IMR-90 (cell line): ENCODE measurements around the gene ENDOD1. TPM values are rescaled to one million over a fixed set of nuclear protein-coding genes. Genes with fewer than 3 reads are reported as not detected.

Experiments used
- ATAC-seq: fragments of 200-7000 bp; cut with Tn5 transposase; 2 replicates; pipeline ENCODE4 v1.9.1; 2020; ENCODE audit warnings: low read depth, mild to moderate bottlenecking, moderate library complexity
- BruUV-seq: library from RNA; stranded (reverse); fragments of 400-500 nt; replicated peaks from 2 replicates; lab custom pipeline; 2021; lab: Mats Ljungman, UMichigan
- CTCF ChIA-PET: fragments of 300-600 bp; formaldehyde crosslinking; extraction: SDS; loops from one replicate; lab custom pipeline; 2021; ENCODE audit warnings: antibody characterized with exemption; lab: Yijun Ruan, JAX
- POLR2A ChIA-PET: fragments of 300-600 bp; sonication (Branson Sonifier 250); formaldehyde crosslinking; loops from one replicate; lab custom pipeline; 2022; ENCODE audit warnings: antibody characterized with exemption; ENCODE audit not compliant: unreplicated experiment; lab: Charles Lee
- DNase-seq: peaks from one replicate; pipeline ENCODE4 v3.0.0; 2013
- H2AFZ ChIP-seq: replicated peaks from 2 replicates; pipeline ENCODE3; 2013; ENCODE audit warnings: low read length, mild to moderate bottlenecking; ENCODE audit not compliant: poor library complexity
- H2AK5ac ChIP-seq: 2 replicates; pipeline ENCODE4 v1.6.1; 2013; ENCODE audit warnings: low read depth, low read length, inconsistent platforms
- H2AK9ac ChIP-seq: replicated peaks from 2 replicates; pipeline ENCODE3; 2013; ENCODE audit warnings: mild to moderate bottlenecking, low read depth, low read length, moderate library complexity; ENCODE audit not compliant: poor library complexity
- H2BK120ac ChIP-seq: 2 replicates; pipeline ENCODE4 v1.6.1; 2013; ENCODE audit warnings: low read depth, low read length, inconsistent platforms
- H2BK15ac ChIP-seq: 3 replicates; pipeline ENCODE4 v1.6.1; 2013; ENCODE audit warnings: low read depth, low read length, inconsistent platforms
- H2BK20ac ChIP-seq: 2 replicates; pipeline ENCODE4 v1.6.1; 2013; ENCODE audit warnings: low read depth, mild to moderate bottlenecking, inconsistent platforms, low read length, moderate library complexity
- H2BK5ac ChIP-seq: 2 replicates; pipeline ENCODE4 v1.6.1; 2013; ENCODE audit warnings: mild to moderate bottlenecking, low read depth, low read length, inconsistent platforms; ENCODE audit not compliant: poor library complexity, severe bottlenecking
- H3K14ac ChIP-seq: replicated peaks from 2 replicates; pipeline ENCODE4 v1.6.1; 2013; ENCODE audit warnings: low read depth, low read length, inconsistent platforms
- H3K18ac ChIP-seq: 2 replicates; pipeline ENCODE4 v1.6.1; 2013; ENCODE audit warnings: low read depth, low read length, control low read depth
- H3K23ac ChIP-seq: 2 replicates; pipeline ENCODE4 v1.6.1; 2013; ENCODE audit warnings: low read depth, low read length, inconsistent platforms
- H3K27ac ChIP-seq: 2 replicates; pipeline ENCODE4 v1.5.1; 2013; ENCODE audit warnings: mild to moderate bottlenecking, control low read depth, low read length; ENCODE audit not compliant: insufficient read depth
- H3K27me3 ChIP-seq: 2 replicates; pipeline ENCODE4 v1.6.1; 2013; ENCODE audit warnings: low read length; ENCODE audit not compliant: control insufficient read depth, insufficient read depth
- H3K36me3 ChIP-seq: 2 replicates; pipeline ENCODE4 v1.6.1; 2013; ENCODE audit warnings: low read length, mixed read lengths; ENCODE audit not compliant: control insufficient read depth, insufficient read depth
- H3K4ac ChIP-seq: 2 replicates; pipeline ENCODE4 v1.6.1; 2013; ENCODE audit warnings: low read depth, low read length, inconsistent platforms
- H3K4me1 ChIP-seq: 2 replicates; pipeline ENCODE4 v1.6.1; 2013; ENCODE audit warnings: low read length, mixed read lengths; ENCODE audit not compliant: control insufficient read depth, insufficient read depth
- H3K4me2 ChIP-seq: 2 replicates; pipeline ENCODE4 v1.6.1; 2013; ENCODE audit warnings: low read depth, mild to moderate bottlenecking, control low read depth, low read length, moderate library complexity
- H3K4me3 ChIP-seq: 2 replicates; pipeline ENCODE4 v1.5.1; 2013; ENCODE audit warnings: low read depth, mild to moderate bottlenecking, control low read depth, low read length, moderate library complexity; ENCODE audit not compliant: insufficient read depth
- H3K56ac ChIP-seq: 2 replicates; pipeline ENCODE4 v1.6.1; 2013; ENCODE audit warnings: low read length, inconsistent platforms; ENCODE audit not compliant: insufficient read depth; ENCODE audit errors: extremely low read depth
- H3K79me1 ChIP-seq, 2 experiments: 2 replicates each; pipeline ENCODE4 v1.6.1; 2013; ENCODE audit warnings: low read length in 2 of 2, inconsistent platforms in 1 of 2, low read depth in 1 of 2
- H3K9ac ChIP-seq: 2 replicates; pipeline ENCODE4 v1.6.1; 2013; ENCODE audit warnings: low read depth, low read length, control low read depth
- H3K9me1 ChIP-seq: 2 replicates; pipeline ENCODE4 v1.6.1; 2013; ENCODE audit warnings: low read length, inconsistent platforms; ENCODE audit not compliant: insufficient read depth
- H3K9me3 ChIP-seq: 2 replicates; pipeline ENCODE4 v1.6.1; 2013; ENCODE audit warnings: low read length; ENCODE audit not compliant: control insufficient read depth, insufficient read depth
- H4K20me1 ChIP-seq: 2 replicates; pipeline ENCODE4 v1.6.1; 2013; ENCODE audit warnings: low read length, inconsistent platforms; ENCODE audit not compliant: insufficient read depth
- H4K5ac ChIP-seq: 2 replicates; pipeline ENCODE4 v1.6.1; 2013; ENCODE audit warnings: mild to moderate bottlenecking, low read depth, low read length, control low read depth
- H4K8ac ChIP-seq, 2 experiments: 2 replicates each; pipeline ENCODE4 v1.6.1; 2013; ENCODE audit warnings: low read depth in 2 of 2, low read length in 2 of 2, control low read depth in 1 of 2, inconsistent platforms in 1 of 2
- H4K91ac ChIP-seq: 2 replicates; pipeline ENCODE4 v1.6.1; 2013; ENCODE audit warnings: low read depth, low read length, inconsistent platforms; ENCODE audit not compliant: insufficient read depth
- BHLHE40 ChIP-seq: fragments of 150-350 bp; IDR thresholded peaks from 2 replicates; pipeline ENCODE4 v1.6.1; 2016; ENCODE audit warnings: mild to moderate bottlenecking, low read depth, low read length
- CEBPB ChIP-seq: IDR thresholded peaks from 2 replicates; pipeline ENCODE4 v1.6.1; 2012; ENCODE audit warnings: low read depth, low read length, improper control_type of control experiment
- CHD1 ChIP-seq: IDR thresholded peaks from 2 replicates; pipeline ENCODE4 v1.6.1; 2012; ENCODE audit warnings: low read depth, low read length, improper control_type of control experiment
- CTCF ChIP-seq: conservative IDR thresholded peaks from 2 replicates; pipeline ENCODE4 v1.5.1; 2012; ENCODE audit warnings: mild to moderate bottlenecking, low read depth, low read length, improper control_type of control experiment
- ELK1 ChIP-seq: fragments of 150-350 bp; IDR thresholded peaks from 2 replicates; pipeline ENCODE4 v1.6.1; 2016; ENCODE audit warnings: low read depth, mild to moderate bottlenecking, low read length, moderate library complexity, borderline replicate concordance
- FOS ChIP-seq: fragments of 150-350 bp; IDR thresholded peaks from 2 replicates; pipeline ENCODE4 v1.6.1; 2016; ENCODE audit warnings: low read depth, low read length
- MAFK ChIP-seq: IDR thresholded peaks from 2 replicates; pipeline ENCODE4 v1.6.1; 2012; ENCODE audit warnings: low read depth, low read length, improper control_type of control experiment
- MAZ ChIP-seq: IDR thresholded peaks from 2 replicates; pipeline ENCODE4 v1.6.1; 2012; ENCODE audit warnings: low read depth, mild to moderate bottlenecking, low read length, improper control_type of control experiment, moderate library complexity, borderline replicate concordance
- MXI1 ChIP-seq: IDR thresholded peaks from 2 replicates; pipeline ENCODE4 v1.6.1; 2012; ENCODE audit warnings: low read depth, mild to moderate bottlenecking, low read length, moderate library complexity, borderline replicate concordance
- NFE2L2 ChIP-seq: fragments of 150-350 bp; IDR thresholded peaks from 2 replicates; pipeline ENCODE4 v1.6.1; 2016; ENCODE audit warnings: low read depth, mild to moderate bottlenecking, low read length
- POLR2A ChIP-seq: IDR thresholded peaks from 2 replicates; pipeline ENCODE4 v1.6.1; 2012; ENCODE audit warnings: mild to moderate bottlenecking, low read depth, low read length
- RAD21 ChIP-seq: IDR thresholded peaks from 2 replicates; pipeline ENCODE4 v1.6.1; 2012; ENCODE audit warnings: low read length, improper control_type of control experiment
- RCOR1 ChIP-seq: IDR thresholded peaks from 2 replicates; pipeline ENCODE4 v1.6.1; 2012; ENCODE audit warnings: mild to moderate bottlenecking, low read length, improper control_type of control experiment; ENCODE audit not compliant: insufficient replicate concordance
- RFX5 ChIP-seq: IDR thresholded peaks from 2 replicates; pipeline ENCODE4 v1.8.0; 2012; ENCODE audit warnings: low read depth, mild to moderate bottlenecking, low read length, moderate library complexity
- SMC3 ChIP-seq: fragments of 150-350 bp; IDR thresholded peaks from 2 replicates; pipeline ENCODE4 v1.6.1; 2016; ENCODE audit warnings: low read depth, mild to moderate bottlenecking, antibody characterized with exemption, low read length, moderate library complexity
- USF2 ChIP-seq: fragments of 150-350 bp; IDR thresholded peaks from 2 replicates; pipeline ENCODE4 v1.6.1; 2017; ENCODE audit warnings: mild to moderate bottlenecking, antibody characterized with exemption, low read length, low read depth
- WGBS, 2 experiments: methylation state at CpG; one replicate each; pipeline versions ENCODE4 v1.1.5 to v1.1.7; 2013; ENCODE audit warnings: missing lambda C conversion rate in 2 of 2; ENCODE audit not compliant: insufficient read length in 1 of 2; ENCODE audit errors: extremely low coverage in 2 of 2; 5-methylcytosine and 5-hydroxymethylcytosine counted together
- dilution Hi-C: fragments of 300-500 bp; cut with HindIII; formaldehyde crosslinking; loops from one replicate; pipeline ENCODE4 v1.14.3; 2018; ENCODE audit warnings: low sequenced_read_pairs; ENCODE audit not compliant: unreplicated experiment
- in situ Hi-C: fragments of 300-500 bp; cut with MboI; formaldehyde crosslinking; loops from 3 replicates; pipeline ENCODE4 v1.14.3; 2019; ENCODE audit warnings: low sequenced_read_pairs, inconsistent platforms, mixed read lengths
- intact Hi-C: fragments of 100-400 bp; cut with micrococcal nuclease; formaldehyde crosslinking; loops from 2 replicates; pipeline ENCODE4 v1.10.0; 2022
- polyA plus RNA-seq, 3 experiments: library from polyadenylated mRNA; depleted of rRNA; stranded (reverse); fragments of >200 nt; gene quantifications; 2 replicates each; pipeline ENCODE4 v1.2.3, GENCODE V29; 2012; ENCODE audit warnings: low replicate concordance in 1 of 3
- total RNA-seq: library from RNA; depleted of rRNA; stranded (reverse); fragments of >200 nt; gene quantifications from 2 replicates; pipeline ENCODE4 v1.2.3, GENCODE V29; 2012

ENDOD1 gene
- total and polyA plus RNA-seq, 2 of the 4 experiments (the other 2 are of a cell fraction): 7.0 to 17.6 TPM

GRCh38 chr11:95085117-95085816 lies 4.4 kb upstream of the ENDOD1 start:
- H3K9ac ChIP-seq: no peak overlapping the region
- H3K14ac ChIP-seq: no peak overlapping the region
- H3K27ac ChIP-seq: no peak overlapping the region
- H2BK20ac ChIP-seq: no peak overlapping the region
- no peak overlapping the region for H2AK5ac ChIP-seq
- TF ChIP-seq MAZ (no peak), MAFK (no peak), NFE2L2 (no peak), POLR2A (no peak), RCOR1 (no peak), MXI1 (no peak), CHD1 (no peak), BHLHE40 (no peak), USF2 (no peak), CEBPB (no peak), ELK1 (no peak), RAD21 (no peak), SMC3 (no peak), FOS (no peak), CTCF (no peak), RFX5 (no peak)
- DNase-seq (no peak), ATAC-seq (no peak)
- H3K18ac ChIP-seq: no peak overlapping the region
- H4K20me1 ChIP-seq: no peaks in the 10 kb centered on the region
- no peak overlapping the region for H4K5ac ChIP-seq
- H3K4me1 ChIP-seq: peaks cover 3% of the 10 kb centered on the region; the same call in 1 of the 2 replicates
- H3K9me3 ChIP-seq: no peaks in the 10 kb centered on the region
- no peak overlapping the region for H4K8ac ChIP-seq
- ChIA-PET POLR2A (no interaction called here), CTCF (interaction anchor here (1.3 kb wide), 1 partner anchor 18 kb away, joined by 3 read pairs; no protein-coding TSS in a partner anchor)
- no peaks in the 10 kb centered on the region for H3K79me1 ChIP-seq
- H3K27me3 ChIP-seq: no peaks in the 10 kb centered on the region; the same call in 1 of the 2 replicates
- H4K91ac ChIP-seq: no peak overlapping the region
- H2AFZ ChIP-seq: no peak overlapping the region
- WGBS, 2 experiments: no CpG with 5 or more reads among the region's 3 CpGs
- no peak overlapping the region for H3K4me2 ChIP-seq
- H2BK120ac ChIP-seq: no peak overlapping the region
- no peak overlapping the region for H2BK5ac ChIP-seq
- no TSS peak for BruUV-seq
- no peak overlapping the region for H2BK15ac ChIP-seq
- H2AK9ac ChIP-seq: no peak overlapping the region
- no peak overlapping the region for H3K23ac ChIP-seq
- H3K4me3 ChIP-seq: no peak overlapping the region
- H3K56ac ChIP-seq: no peak overlapping the region
- in situ Hi-C loops (no loop called here), intact Hi-C loops (no loop called here), dilution Hi-C loops (no loop called here)
- H3K4ac ChIP-seq: no peak overlapping the region
- peaks cover 5% of the 10 kb centered on the region; the same call in 1 of the 2 replicates for H3K9me1 ChIP-seq
- H3K36me3 ChIP-seq: no peaks in the 10 kb centered on the region
